GM12892 (cell line): ENCODE data around the gene SLC4A2.

Source experiments
- POLR2A ChIP-seq: IDR thresholded peaks from 2 replicates; pipeline ENCODE4 v1.6.1; 2011; ENCODE audit warnings: low read depth, low read length, control low read depth
- POLR2AphosphoS5 ChIP-seq: IDR thresholded peaks from 2 replicates; pipeline ENCODE4 v1.6.1; 2011; ENCODE audit warnings: low read depth, low read length, control low read depth
- TAF1 ChIP-seq: IDR thresholded peaks from 2 replicates; pipeline ENCODE4 v1.6.1; 2011; ENCODE audit warnings: low read depth, mild to moderate bottlenecking, control low read depth, low read length, borderline replicate concordance

GRCh38 chr7:151087245-151088018 is 28.0 kb downstream of the SLC4A2 start:
- TF ChIP-seq POLR2AphosphoS5 = no peak
- no peak; the same call in 1 of the 2 replicates for TF ChIP-seq POLR2A
- no peak for TF ChIP-seq TAF1
